ENCODE data around the gene ZNF512B. TPM values are rescaled to one million over a fixed set of nuclear protein-coding genes. Genes with fewer than 3 reads are reported as not detected.
"Not testable (repeated sequence)": the region's sequence is repeated elsewhere in the genome, so short reads cannot be mapped to it uniquely, and the experiment has no call there.

Gene ZNF512B
- total and polyA plus RNA-seq, 4 donors, result 1.5 to 16.5 (median 10.8) TPM

- 22 to 48% methylated on average over 9 of the region's 9 CpGs for WGBS, 2 donors
- Histone ChIP-seq H3K4me1 (ENCODE audit: control insufficient read depth in 1 of 2, insufficient read depth in 2 of 2, low read length in 2 of 2) (no peaks in the 10 kb centered on the region), H3K27me3 (ENCODE audit: control insufficient read depth in 1 of 2, insufficient read depth in 2 of 2, low read length in 1 of 2) (no peaks in the 10 kb centered on the region), H3K9me3 (ENCODE audit: control insufficient read depth, low read length) (no peaks in the 10 kb centered on the region), H3K36me3 (ENCODE audit: control insufficient read depth in 1 of 2, insufficient read depth in 2 of 2, low read length in 1 of 2) (peaks cover 0 to 4% of the 10 kb centered on the region in 2 donors), H3K4me3 (ENCODE audit: low read length in 2 of 2) (no peak overlapping the region), H3K27ac (ENCODE audit: low read depth in 1 of 2, low read length in 2 of 2) (no peak overlapping the region)
- intact Hi-C loops (cut with DNase I), result no loop called here
- ATAC-seq (ENCODE audit: low FRiP score) (no peak), DNase-seq (no peak)
Observed at GRCh38 chr20:63924241-63924640, 45.5 kb downstream of the ZNF512B start.

GRCh38 chr20:63923651-63924050 lies 46.1 kb downstream of the ZNF512B start:
- no peak overlapping the region for H3K4me3 ChIP-seq (ENCODE audit: low read length in 2 of 2)
- WGBS, 2 donors, result 6 to 15% methylated on average over 8 of the region's 8 CpGs
- H3K4me1 ChIP-seq (ENCODE audit: control insufficient read depth in 1 of 2, insufficient read depth in 2 of 2, low read length in 2 of 2), result no peaks in the 10 kb centered on the region
- ATAC-seq (ENCODE audit: low FRiP score) (no peak), DNase-seq (no peak)
- H3K36me3 ChIP-seq (ENCODE audit: control insufficient read depth in 1 of 2, insufficient read depth in 2 of 2, low read length in 1 of 2), result peaks cover 0 to 4% of the 10 kb centered on the region in 2 donors
- intact Hi-C loops (cut with DNase I), result no loop called here
- no peak overlapping the region for H3K27ac ChIP-seq (ENCODE audit: low read depth in 1 of 2, low read length in 2 of 2)
- no peaks in the 10 kb centered on the region for H3K27me3 ChIP-seq (ENCODE audit: control insufficient read depth in 1 of 2, insufficient read depth in 2 of 2, low read length in 1 of 2)
- no peaks in the 10 kb centered on the region for H3K9me3 ChIP-seq (ENCODE audit: control insufficient read depth, low read length)

- DNase-seq (no peak), ATAC-seq (ENCODE audit: low FRiP score) (no peak)
- Histone ChIP-seq H3K9me3 (ENCODE audit: control insufficient read depth, low read length) (no peaks in the 10 kb centered on the region), H3K27ac (ENCODE audit: low read depth in 1 of 2, low read length in 2 of 2) (no peak overlapping the region), H3K4me1 (ENCODE audit: control insufficient read depth in 1 of 2, insufficient read depth in 2 of 2, low read length in 2 of 2) (no peaks in the 10 kb centered on the region), H3K27me3 (ENCODE audit: control insufficient read depth in 1 of 2, insufficient read depth in 2 of 2, low read length in 1 of 2) (no peaks in the 10 kb centered on the region), H3K4me3 (ENCODE audit: low read length in 2 of 2) (no peak overlapping the region), H3K36me3 (ENCODE audit: control insufficient read depth in 1 of 2, insufficient read depth in 2 of 2, low read length in 1 of 2) (no peaks in the 10 kb centered on the region)
- intact Hi-C loops (cut with DNase I), result no loop called here
- WGBS, 2 donors, result 91 to 96% methylated on average over 23 of the region's 23 CpGs
Observed at GRCh38 chr20:63920226-63920625, 49.5 kb downstream of the ZNF512B start.

GRCh38 chr20:63919130-63919529 lies 50.6 kb downstream of the ZNF512B start:
- intact Hi-C loops (cut with DNase I), result no loop called here
- H3K9me3 ChIP-seq (ENCODE audit: control insufficient read depth, low read length), result no peaks in the 10 kb centered on the region
- 90 to 92% methylated on average over 18 to 19 of the region's 19 CpGs for WGBS, 2 donors

DNA sequence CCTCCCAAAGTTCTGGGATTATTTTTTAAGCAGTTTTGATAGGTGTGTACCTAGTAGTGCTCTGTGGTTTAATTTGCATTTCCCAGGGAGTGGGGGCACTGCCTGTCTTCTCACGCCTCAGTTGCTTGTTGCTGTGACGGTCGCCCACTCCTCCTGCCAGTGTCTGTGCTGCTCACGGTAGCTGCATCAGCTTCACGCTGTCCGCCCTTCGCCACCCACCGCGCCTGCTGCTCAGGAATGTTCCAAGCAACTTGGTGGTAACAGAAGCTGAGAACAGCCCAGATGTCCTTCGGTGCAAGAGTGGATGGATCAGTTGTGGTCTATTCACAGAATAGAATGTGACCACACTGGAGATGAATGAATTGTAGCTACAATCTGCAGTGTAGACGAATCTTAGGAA lies 51.9 kb downstream of the ZNF512B start:
- DNase-seq (no peak), ATAC-seq (ENCODE audit: low FRiP score) (no peak)
- no peak overlapping the region for H3K4me3 ChIP-seq (ENCODE audit: low read length in 2 of 2)
- WGBS, 2 donors, result 91 to 93% methylated on average over 11 of the region's 11 CpGs
- no peaks in the 10 kb centered on the region for H3K9me3 ChIP-seq (ENCODE audit: control insufficient read depth, low read length)
- intact Hi-C loops (cut with DNase I), result no loop called here
- H3K27me3 ChIP-seq (ENCODE audit: control insufficient read depth in 1 of 2, insufficient read depth in 2 of 2, low read length in 1 of 2), result no peaks in the 10 kb centered on the region
- no peaks in the 10 kb centered on the region for H3K4me1 ChIP-seq (ENCODE audit: control insufficient read depth in 1 of 2, insufficient read depth in 2 of 2, low read length in 2 of 2)
- no peaks in the 10 kb centered on the region for H3K36me3 ChIP-seq (ENCODE audit: control insufficient read depth in 1 of 2, insufficient read depth in 2 of 2, low read length in 1 of 2)
- H3K27ac ChIP-seq (ENCODE audit: low read depth in 1 of 2, low read length in 2 of 2), result no peak overlapping the region

More at GRCh38 chr20:63919130-63919529, 50.6 kb downstream of the ZNF512B start:
- no peaks in the 10 kb centered on the region for H3K36me3 ChIP-seq (ENCODE audit: control insufficient read depth in 1 of 2, insufficient read depth in 2 of 2, low read length in 1 of 2)
- no peaks in the 10 kb centered on the region for H3K27me3 ChIP-seq (ENCODE audit: control insufficient read depth in 1 of 2, insufficient read depth in 2 of 2, low read length in 1 of 2)
- no peak overlapping the region for H3K4me3 ChIP-seq (ENCODE audit: low read length in 2 of 2)
- no peak overlapping the region for H3K27ac ChIP-seq (ENCODE audit: low read depth in 1 of 2, low read length in 2 of 2)
- ATAC-seq (ENCODE audit: low FRiP score) (no peak), DNase-seq (no peak)
- H3K4me1 ChIP-seq (ENCODE audit: control insufficient read depth in 1 of 2, insufficient read depth in 2 of 2, low read length in 2 of 2), result no peaks in the 10 kb centered on the region

DNA sequence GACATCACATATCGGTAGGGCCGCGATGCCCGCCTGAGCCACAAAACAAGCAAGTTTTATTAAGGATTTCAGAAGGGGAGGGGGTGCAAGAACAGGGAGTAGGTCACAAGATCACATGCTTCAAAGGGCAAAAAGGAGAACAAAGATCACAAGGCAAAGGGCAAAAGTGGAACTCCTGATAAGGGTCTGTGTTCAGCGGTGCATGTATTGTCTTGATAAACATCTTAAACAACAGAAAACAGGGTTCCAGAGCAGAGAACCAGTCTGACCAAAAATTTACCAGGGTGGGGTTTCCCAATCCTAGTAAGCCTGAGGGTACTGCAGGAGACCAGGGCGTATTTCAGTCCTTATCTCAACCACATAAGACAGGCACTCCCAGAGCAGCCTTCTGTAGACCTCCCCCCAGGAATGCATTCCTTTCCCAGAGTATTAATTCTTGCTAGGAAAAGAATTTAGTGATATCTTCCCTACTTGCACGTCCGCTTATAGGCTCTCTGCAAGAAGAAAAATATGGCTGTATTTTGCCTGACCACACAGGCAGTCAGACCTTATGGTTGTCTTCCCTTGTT lies 53.3 kb downstream of the ZNF512B start:
- intact Hi-C loops (cut with DNase I); ATAC-seq (ENCODE audit: low FRiP score); H3K4me3 ChIP-seq (ENCODE audit: low read length in 2 of 2); H3K36me3 ChIP-seq (ENCODE audit: control insufficient read depth in 1 of 2, insufficient read depth in 2 of 2, low read length in 1 of 2); H3K27ac ChIP-seq (ENCODE audit: low read depth in 1 of 2, low read length in 2 of 2); DNase-seq; H3K4me1 ChIP-seq (ENCODE audit: control insufficient read depth in 1 of 2, insufficient read depth in 2 of 2, low read length in 2 of 2); H3K27me3 ChIP-seq (ENCODE audit: control insufficient read depth in 1 of 2, insufficient read depth in 2 of 2, low read length in 1 of 2); H3K9me3 ChIP-seq (ENCODE audit: control insufficient read depth, low read length): not testable (repeated sequence)
- WGBS, 2 donors, result 91 to 92% methylated on average over 8 of the region's 8 CpGs

- WGBS, 2 donors, result 61 to 63% methylated on average over 6 of the region's 6 CpGs
- no peak for ATAC-seq (ENCODE audit: low FRiP score)
- H3K4me3 ChIP-seq (ENCODE audit: low read length in 2 of 2), result no peak overlapping the region
- H3K4me1 ChIP-seq (ENCODE audit: control insufficient read depth in 1 of 2, insufficient read depth in 2 of 2, low read length in 2 of 2), result no peaks in the 10 kb centered on the region
- H3K27me3 ChIP-seq (ENCODE audit: control insufficient read depth in 1 of 2, insufficient read depth in 2 of 2, low read length in 1 of 2), result no peaks in the 10 kb centered on the region
- no peaks in the 10 kb centered on the region for H3K9me3 ChIP-seq (ENCODE audit: control insufficient read depth, low read length)
- intact Hi-C loops (cut with DNase I), result no loop called here
- no peaks in the 10 kb centered on the region for H3K36me3 ChIP-seq (ENCODE audit: control insufficient read depth in 1 of 2, insufficient read depth in 2 of 2, low read length in 1 of 2)
- DNase-seq, result no peak
- H3K27ac ChIP-seq (ENCODE audit: low read depth in 1 of 2, low read length in 2 of 2), result no peak overlapping the region
Observed at GRCh38 chr20:63915471-63915870, 54.3 kb downstream of the ZNF512B start.

DNA sequence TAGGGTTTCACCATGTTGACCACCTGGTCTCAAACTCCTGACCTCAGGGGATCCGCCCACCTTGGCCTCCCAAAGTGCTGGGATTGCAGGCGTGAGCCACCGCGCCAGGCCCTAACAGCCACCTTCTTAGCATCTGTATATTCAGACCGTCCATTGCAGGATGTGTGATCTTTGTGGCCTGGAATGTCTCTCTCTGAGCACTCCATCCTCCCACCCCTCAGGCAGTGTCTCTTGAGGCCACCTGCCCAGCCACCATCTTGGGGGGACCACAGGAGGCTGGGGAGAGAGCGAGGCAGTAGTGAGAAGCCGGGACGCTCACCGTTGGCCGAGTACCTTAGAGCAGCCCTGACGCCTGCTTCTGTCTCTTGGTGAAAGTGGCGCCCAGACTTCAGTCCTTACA lies 56.0 kb downstream of the ZNF512B start:
- 94 to 95% methylated on average over 12 of the region's 12 CpGs for WGBS, 2 donors
- no peak for DNase-seq
- intact Hi-C loops (cut with DNase I), result no loop called here
- Histone ChIP-seq H3K4me3 (ENCODE audit: low read length in 2 of 2) (no peak overlapping the region), H3K27me3 (ENCODE audit: control insufficient read depth in 1 of 2, insufficient read depth in 2 of 2, low read length in 1 of 2) (no peaks in the 10 kb centered on the region), H3K4me1 (ENCODE audit: control insufficient read depth in 1 of 2, insufficient read depth in 2 of 2, low read length in 2 of 2) (no peaks in the 10 kb centered on the region), H3K27ac (ENCODE audit: low read depth in 1 of 2, low read length in 2 of 2) (no peak overlapping the region), H3K36me3 (ENCODE audit: control insufficient read depth in 1 of 2, insufficient read depth in 2 of 2, low read length in 1 of 2) (no peaks in the 10 kb centered on the region), H3K9me3 (ENCODE audit: control insufficient read depth, low read length) (no peaks in the 10 kb centered on the region)
- ATAC-seq (ENCODE audit: low FRiP score), result no peak

- 19 to 20% methylated on average over 12 of the region's 12 CpGs for WGBS, 2 donors
- Histone ChIP-seq H3K4me1 (ENCODE audit: control insufficient read depth in 1 of 2, insufficient read depth in 2 of 2, low read length in 2 of 2) (no peaks in the 10 kb centered on the region), H3K27ac (ENCODE audit: low read depth in 1 of 2, low read length in 2 of 2) (no peak overlapping the region), H3K4me3 (ENCODE audit: low read length in 2 of 2) (no peak overlapping the region), H3K27me3 (ENCODE audit: control insufficient read depth in 1 of 2, insufficient read depth in 2 of 2, low read length in 1 of 2) (no peaks in the 10 kb centered on the region), H3K9me3 (ENCODE audit: control insufficient read depth, low read length) (no peaks in the 10 kb centered on the region), H3K36me3 (ENCODE audit: control insufficient read depth in 1 of 2, insufficient read depth in 2 of 2, low read length in 1 of 2) (no peaks in the 10 kb centered on the region)
- intact Hi-C loops (cut with DNase I), result no loop called here
- DNase-seq (peak in 1 of 2 donors; percentile 73), ATAC-seq (ENCODE audit: low FRiP score) (peak; percentile 39)
Observed at GRCh38 chr20:63911176-63911575, 58.6 kb downstream of the ZNF512B start.

Data from aorta (tissue), 5 donors.